Measurements from ENCODE around the gene P2RX5. TPM values are rescaled to one million over a fixed set of nuclear protein-coding genes. Genes with fewer than 3 reads are reported as not detected.

Gene P2RX5
- total RNA-seq, 4 donors from 2014 or later, result 0.54 TPM; not detected in 3

DNA sequence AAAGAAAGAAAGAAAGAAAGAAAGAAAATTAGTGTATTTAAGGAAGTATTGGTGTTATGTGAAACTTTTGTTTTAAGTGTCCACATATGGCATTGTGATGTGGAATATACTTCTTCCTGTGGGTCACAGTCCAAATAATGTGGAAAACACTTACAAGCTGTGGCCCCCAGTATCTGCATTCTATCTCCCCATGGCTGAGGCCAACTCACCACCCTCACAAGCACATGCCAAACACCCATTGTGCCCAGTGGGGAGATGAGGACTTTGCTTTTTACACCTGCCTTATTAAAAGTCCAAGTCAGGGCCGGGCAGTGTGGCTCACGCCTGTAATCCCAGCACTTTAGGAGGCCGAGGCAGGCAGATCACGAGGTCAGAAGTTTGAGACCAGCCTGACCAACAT is 4.0 kb upstream of the P2RX5 start:
- no peak overlapping the region for H3K4me3 ChIP-seq (replicated peaks in 1 of 3)
- no peaks in the 10 kb centered on the region for H3K9me3 ChIP-seq
- no peak overlapping the region for H3K27ac ChIP-seq
- TF ChIP-seq POLR2A (IDR thresholded peaks at IDR 0.05), result no peak
- TF ChIP-seq, protein P1, sequence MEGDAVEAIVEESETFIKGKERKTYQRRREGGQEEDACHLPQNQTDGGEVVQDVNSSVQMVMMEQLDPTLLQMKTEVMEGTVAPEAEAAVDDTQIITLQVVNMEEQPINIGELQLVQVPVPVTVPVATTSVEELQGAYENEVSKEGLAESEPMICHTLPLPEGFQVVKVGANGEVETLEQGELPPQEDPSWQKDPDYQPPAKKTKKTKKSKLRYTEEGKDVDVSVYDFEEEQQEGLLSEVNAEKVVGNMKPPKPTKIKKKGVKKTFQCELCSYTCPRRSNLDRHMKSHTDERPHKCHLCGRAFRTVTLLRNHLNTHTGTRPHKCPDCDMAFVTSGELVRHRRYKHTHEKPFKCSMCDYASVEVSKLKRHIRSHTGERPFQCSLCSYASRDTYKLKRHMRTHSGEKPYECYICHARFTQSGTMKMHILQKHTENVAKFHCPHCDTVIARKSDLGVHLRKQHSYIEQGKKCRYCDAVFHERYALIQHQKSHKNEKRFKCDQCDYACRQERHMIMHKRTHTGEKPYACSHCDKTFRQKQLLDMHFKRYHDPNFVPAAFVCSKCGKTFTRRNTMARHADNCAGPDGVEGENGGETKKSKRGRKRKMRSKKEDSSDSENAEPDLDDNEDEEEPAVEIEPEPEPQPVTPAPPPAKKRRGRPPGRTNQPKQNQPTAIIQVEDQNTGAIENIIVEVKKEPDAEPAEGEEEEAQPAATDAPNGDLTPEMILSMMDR (IDR thresholded peaks at IDR 0.05), result no peak
- peaks cover 7 to 13% of the 10 kb centered on the region in 2 donors for H3K4me1 ChIP-seq
- H3K27me3 ChIP-seq, result peaks cover under 1% of the 10 kb centered on the region
- H3K36me3 ChIP-seq, result no peaks in the 10 kb centered on the region
- DNase-seq, result no peak
- WGBS, 2 donors, result 88 to 92% methylated on average over 4 of the region's 4 CpGs
- intact Hi-C loops (cut with DNase I), result no loop called here

DNA sequence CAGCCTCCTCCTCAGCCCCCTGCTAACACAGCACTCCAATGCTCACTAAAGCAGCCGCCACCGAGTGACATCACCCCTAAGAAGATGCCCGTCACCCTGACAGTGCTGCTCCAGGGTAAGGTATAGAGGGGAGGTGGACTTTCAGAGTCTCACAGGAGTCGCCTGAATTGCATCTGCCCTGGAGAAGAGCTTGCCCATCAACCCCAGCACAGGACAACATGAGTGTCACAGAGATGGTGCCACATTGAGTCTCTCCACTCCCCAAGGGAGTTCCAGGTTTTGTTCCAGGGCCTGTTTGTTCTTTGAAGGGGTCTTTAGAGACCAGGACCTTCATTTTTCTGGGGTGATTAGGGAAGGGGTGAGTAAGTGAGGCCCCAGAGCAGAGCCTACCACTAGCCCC is 2.2 kb upstream of the P2RX5 start:
- Histone ChIP-seq H3K9me3 (no peaks in the 10 kb centered on the region), H3K36me3 (no peaks in the 10 kb centered on the region), H3K4me1 (peaks cover 7 to 14% of the 10 kb centered on the region in 2 donors), H3K27me3 (peaks cover 3% of the 10 kb centered on the region), H3K4me3 (replicated peaks in 1 of 3) (no peak overlapping the region), H3K27ac (no peak overlapping the region)
- intact Hi-C loops (cut with DNase I), result no loop called here
- DNase-seq, result no peak
- TF ChIP-seq POLR2A (IDR thresholded peaks at IDR 0.05), result no peak
- TF ChIP-seq, protein P1 (IDR thresholded peaks at IDR 0.05), result no peak
- WGBS, 2 donors, result 67 to 72% methylated on average over 4 of the region's 4 CpGs

DNA sequence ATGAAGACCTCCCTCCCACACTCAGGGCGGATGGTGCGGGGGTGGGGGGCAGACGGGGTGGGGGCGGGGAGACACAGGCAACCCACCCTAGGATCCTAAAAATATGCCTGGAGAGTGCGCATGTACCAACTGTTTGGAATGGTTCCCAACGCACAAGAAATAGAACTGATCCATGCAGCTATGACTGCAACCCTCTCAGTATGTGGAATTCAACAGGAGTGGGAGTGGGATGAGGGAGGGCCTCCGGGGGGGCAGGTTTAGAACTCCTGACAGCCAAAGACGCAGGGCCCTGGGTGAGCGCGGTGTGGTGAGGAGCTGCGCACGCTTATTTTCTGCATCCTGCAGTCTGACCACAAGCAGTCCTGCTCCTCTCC is 1.1 kb upstream of the P2RX5 start:
- no peak overlapping the region for H3K4me3 ChIP-seq (replicated peaks in 1 of 3)
- no peaks in the 10 kb centered on the region for H3K9me3 ChIP-seq
- intact Hi-C loops (cut with DNase I), result no loop called here
- H3K27me3 ChIP-seq, result peaks cover 3% of the 10 kb centered on the region
- no peaks in the 10 kb centered on the region for H3K36me3 ChIP-seq
- no peak overlapping the region for H3K27ac ChIP-seq
- TF ChIP-seq POLR2A (IDR thresholded peaks at IDR 0.05), result no peak
- TF ChIP-seq, protein P1 (IDR thresholded peaks at IDR 0.05), result no peak
- peaks cover 7 to 14% of the 10 kb centered on the region in 2 donors for H3K4me1 ChIP-seq
- no peak for DNase-seq
- 43 to 50% methylated on average over 9 to 11 of the region's 12 CpGs for WGBS, 2 donors

DNA sequence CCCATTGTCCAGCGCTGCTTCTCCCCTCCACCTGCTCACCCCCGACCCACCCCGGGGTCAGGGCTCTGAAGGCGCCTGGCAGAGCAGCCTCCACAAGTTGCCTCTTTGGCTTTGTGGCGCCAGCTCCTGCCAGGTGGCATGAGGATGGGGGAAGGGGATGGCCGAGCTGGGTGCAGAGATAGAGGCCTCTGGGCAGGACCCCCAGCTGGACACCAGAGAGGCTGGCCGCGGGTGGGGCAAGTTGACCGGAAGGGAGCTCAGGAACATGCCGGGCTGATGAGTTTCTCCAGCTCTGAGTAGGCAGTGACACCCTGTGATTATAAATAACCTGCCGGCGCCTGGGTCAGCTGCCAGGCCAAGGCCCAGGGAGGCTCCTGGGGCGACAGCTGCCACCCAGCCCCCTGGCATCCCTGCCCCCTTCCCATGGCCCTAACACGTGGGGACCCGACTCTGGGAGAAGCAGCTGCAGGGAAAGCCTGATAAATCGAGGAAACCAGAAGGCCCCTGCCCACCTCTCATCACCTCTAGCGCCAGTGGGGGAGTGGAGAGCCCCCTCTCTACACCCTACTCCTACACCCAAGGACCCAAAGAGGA is 729 bp downstream of the P2RX5 start:
- DNase-seq, result no peak
- H3K27me3 ChIP-seq, result peaks cover 3% of the 10 kb centered on the region
- TF ChIP-seq, protein P1 (IDR thresholded peaks at IDR 0.05), result no peak
- intact Hi-C loops (cut with DNase I), result no loop called here
- H3K4me3 ChIP-seq (replicated peaks in 1 of 3), result no peak overlapping the region
- H3K4me1 ChIP-seq, result peaks cover 7 to 14% of the 10 kb centered on the region in 2 donors
- no peak overlapping the region for H3K27ac ChIP-seq
- no peaks in the 10 kb centered on the region for H3K9me3 ChIP-seq
- 0 to 5% methylated on average over 3 to 4 of the region's 17 CpGs for WGBS, 2 donors
- no peaks in the 10 kb centered on the region for H3K36me3 ChIP-seq

DNA sequence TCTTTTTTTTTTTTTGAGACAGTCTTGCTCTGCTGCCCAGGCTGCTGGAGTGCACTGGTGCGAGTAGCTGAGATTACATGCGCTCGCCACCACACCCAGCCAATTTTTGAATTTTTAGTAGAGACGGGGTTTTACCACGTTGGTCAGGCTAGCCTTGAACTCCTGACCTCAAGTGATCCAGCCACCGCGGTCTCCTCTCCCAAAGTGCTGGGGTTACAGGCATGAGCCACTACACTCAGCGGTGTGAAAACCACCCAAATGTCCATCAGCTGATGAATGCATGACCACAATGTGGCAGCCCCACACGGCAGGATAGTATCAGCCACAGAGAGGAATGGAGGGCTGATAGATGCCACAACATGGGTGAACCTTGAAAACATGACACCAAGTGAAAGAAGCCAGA is 2.1 kb downstream of the P2RX5 start:
- Histone ChIP-seq H3K27ac (no peak overlapping the region), H3K36me3 (no peaks in the 10 kb centered on the region), H3K27me3 (peaks cover 3% of the 10 kb centered on the region), H3K4me1 (peaks cover 7 to 14% of the 10 kb centered on the region in 2 donors), H3K4me3 (replicated peaks in 1 of 3) (no peak overlapping the region), H3K9me3 (no peaks in the 10 kb centered on the region)
- WGBS, 2 donors, result 64 to 79% methylated on average over 9 of the region's 9 CpGs
- no peak for DNase-seq
- intact Hi-C loops (cut with DNase I), result no loop called here
- TF ChIP-seq POLR2A (IDR thresholded peaks at IDR 0.05), result no peak
- TF ChIP-seq, protein P1 (IDR thresholded peaks at IDR 0.05), result no peak

Measured in thyroid gland (tissue), 4 donors.